ENCODE results near the gene PXYLP1. TPM values are rescaled to one million over a fixed set of nuclear protein-coding genes. Genes with fewer than 3 reads are reported as not detected.
A peak's percentile ranks its signal among the peaks of the same experiment; 100 is the strongest.

PXYLP1 gene
- total and polyA plus RNA-seq, 9 of the 15 experiments (the other 6 are each of a cell fraction or from before 2014, with no cell fraction given): 0.80 to 2.9 (median 1.3) TPM

GRCh38 chr3:141192345-141192744 lies 39.3 kb upstream of the PXYLP1 start (continued):
- TF ChIP-seq ZBTB26 (CRISPR knock-in tag; IDR thresholded peaks at IDR 0.05) (no peak), ZBTB33 (CRISPR knock-in tag; IDR thresholded peaks at IDR 0.05) (no peak), GABPA (tag; conservative IDR thresholded peaks at IDR 0.05; ENCODE audit: low read depth) (no peak), TSHZ1 (CRISPR knock-in tag; IDR thresholded peaks at IDR 0.05) (no peak), ARID3A (IDR thresholded peaks at IDR 0.05; ENCODE audit: borderline replicate concordance, low read depth, low read length) (no peak), POLR2B (IDR thresholded peaks at IDR 0.05; ENCODE audit: low read depth, partially characterized antibody) (no peak), ZBTB49 (CRISPR knock-in tag; IDR thresholded peaks at IDR 0.05; ENCODE audit: borderline replicate concordance) (no peak), DACH1 (IDR thresholded peaks at IDR 0.05; ENCODE audit: partially characterized antibody) (no peak), STAG1 (CRISPR knock-in tag; IDR thresholded peaks at IDR 0.05; ENCODE audit: borderline replicate concordance) (peak; percentile 95), ARID4B (CRISPR knock-in tag; IDR thresholded peaks at IDR 0.05) (no peak)

All from K562 (cell line).